Measurements from ENCODE around the gene RFK.
"Not testable (repeated sequence)": the region's sequence is repeated elsewhere in the genome, so short reads cannot be mapped to it uniquely, and the experiment has no call there.

RFK gene

DNA sequence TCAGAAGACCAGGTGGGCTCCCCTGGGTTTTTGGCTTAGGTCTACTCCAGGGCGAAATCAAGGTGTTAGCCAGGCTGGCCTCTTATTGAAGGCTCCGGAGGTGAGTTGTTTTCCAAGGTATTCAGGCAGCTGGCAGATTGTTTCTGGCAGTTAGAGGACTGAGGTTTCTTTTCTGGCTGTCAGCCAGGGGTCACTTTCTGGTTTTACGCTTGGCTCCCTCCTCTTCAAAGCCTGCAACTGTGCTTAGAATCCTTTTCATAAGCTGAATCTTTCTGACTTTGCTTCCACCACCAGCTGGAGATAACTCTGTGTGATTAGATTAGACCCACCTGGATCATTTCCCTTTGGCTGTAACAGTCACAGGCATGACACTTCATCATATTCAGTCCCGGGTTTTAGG, 24.6 kb downstream of the RFK start:
- no peak for DNase-seq

DNA sequence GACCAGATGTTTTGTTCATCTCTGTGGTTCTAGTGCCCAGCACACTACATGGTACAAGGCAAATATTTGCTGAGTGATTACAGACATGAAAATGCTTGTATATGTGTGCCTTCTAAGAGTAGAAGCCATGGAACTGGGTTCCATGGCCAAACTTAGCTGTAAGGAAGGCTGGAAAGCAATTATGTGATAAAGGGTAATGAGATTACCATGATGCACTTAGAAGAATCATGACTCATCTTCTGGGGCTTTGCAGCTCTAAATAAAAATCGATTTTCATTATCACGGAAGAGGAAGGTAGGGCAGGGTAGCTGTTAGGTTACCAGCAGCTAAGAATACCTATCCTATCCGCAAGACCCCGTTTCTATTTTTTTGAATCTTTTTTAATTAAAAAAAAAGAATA, 28.0 kb downstream of the RFK start:
- no peak for DNase-seq

DNA sequence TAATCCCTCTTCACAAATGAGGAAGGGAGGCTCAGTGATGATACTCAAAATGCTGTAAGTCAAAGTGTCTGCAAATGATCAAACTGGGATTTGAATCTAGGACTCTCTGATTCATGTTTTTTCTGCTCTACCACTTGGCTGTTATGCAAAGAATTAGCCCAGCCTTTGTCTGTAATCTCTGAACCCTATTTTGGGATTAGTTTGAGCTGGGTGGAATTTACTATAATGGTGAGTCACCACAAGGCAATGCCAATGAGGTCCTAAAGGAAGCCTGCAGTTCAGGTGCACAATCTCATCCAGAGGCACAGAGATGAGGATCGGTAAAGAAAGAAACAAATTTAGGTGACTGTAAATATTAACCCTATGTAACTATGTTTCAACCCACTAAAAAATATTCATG, 29.2 kb downstream of the RFK start:
- no peak for DNase-seq

DNA sequence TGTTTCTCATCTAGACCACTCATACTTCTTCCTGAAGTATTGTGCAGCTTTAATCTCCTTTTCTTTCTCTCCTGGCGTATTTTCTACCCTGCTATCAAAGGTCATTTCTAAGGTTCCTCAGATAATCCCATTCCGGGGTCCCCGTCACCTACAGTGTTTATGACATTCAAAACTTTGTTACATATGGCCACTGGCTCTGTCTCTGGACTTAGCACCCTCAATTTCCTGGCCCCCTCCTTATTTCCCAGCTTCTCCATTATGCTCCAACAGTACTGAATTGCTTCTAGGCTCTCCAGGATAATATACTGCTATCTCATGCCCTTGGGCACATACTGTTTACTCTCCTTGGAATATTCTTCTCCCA, 31.2 kb downstream of the RFK start:
- DNase-seq, result no peak

DNA sequence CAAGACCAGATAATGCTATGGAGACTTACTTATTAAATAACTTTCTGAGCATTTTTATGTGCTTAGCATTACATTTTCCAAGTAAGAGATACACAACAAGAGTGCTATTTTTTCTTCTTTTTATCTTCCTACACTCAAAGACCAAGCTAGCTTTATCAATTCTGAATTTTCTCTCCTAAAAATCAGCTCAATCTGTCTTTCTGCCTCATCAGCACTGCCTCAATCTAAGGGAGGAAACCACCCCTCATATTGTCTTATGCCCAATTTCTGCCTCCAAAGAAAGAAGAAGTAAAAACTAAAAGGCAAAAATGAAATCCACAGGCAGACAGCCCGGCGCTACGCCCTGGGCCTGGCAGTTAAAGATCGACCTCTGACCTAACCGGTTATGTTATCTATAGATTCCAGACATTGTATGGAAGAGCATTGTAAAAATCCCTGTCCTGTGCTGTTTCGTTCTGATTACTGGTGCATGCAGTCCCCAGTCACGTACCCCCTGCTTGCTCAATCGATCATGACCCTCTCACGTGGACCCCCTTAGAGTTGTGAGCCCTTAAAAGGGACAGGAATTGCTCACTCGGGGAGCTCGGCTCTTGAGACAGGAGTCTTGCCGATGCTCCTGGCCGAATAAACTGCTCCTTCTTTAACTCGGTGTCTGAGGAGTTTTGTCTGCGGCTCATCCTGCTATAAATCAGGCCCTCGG, 31.7 kb downstream of the RFK start:
- not testable (repeated sequence) for DNase-seq

DNA sequence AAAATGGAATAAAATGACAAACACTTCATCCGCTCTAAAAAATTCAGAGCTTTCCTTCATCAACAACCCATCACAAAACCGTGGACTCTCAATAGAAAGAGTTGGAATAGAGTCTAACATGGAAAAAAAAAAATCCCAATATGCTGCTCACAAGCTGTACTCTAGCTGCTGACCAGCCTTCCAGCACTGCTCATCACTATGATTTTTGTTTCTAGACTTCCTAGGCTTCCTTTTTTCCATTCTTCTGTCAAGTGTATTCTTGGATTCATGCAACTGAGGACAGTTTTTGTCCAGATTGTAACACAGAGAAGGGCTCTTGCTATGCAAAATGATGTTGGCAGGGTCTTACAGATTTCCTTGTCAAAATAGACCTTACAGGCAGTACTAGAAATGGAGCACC, 34.5 kb downstream of the RFK start:
- DNase-seq, result no peak

DNA sequence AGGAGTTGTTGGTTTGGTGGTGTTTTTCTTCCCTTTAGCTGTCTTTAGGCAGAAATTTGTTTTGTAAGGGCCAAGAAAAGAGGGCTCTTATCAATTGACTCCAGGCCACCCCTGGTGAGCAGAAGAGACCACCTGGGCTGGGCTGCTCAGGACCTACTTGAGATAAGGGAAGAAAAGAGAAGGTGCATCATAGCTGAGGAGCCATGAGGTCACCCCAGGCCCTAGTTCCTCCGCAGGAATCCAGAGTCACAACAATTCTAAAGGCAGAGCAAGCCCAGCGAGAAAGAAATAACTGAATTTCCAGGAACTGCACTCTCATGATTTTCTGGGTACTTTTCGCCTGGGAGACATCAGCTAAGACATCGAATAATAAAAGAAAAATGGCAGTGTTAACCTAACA, 34.9 kb downstream of the RFK start:
- no peak for DNase-seq

DNA sequence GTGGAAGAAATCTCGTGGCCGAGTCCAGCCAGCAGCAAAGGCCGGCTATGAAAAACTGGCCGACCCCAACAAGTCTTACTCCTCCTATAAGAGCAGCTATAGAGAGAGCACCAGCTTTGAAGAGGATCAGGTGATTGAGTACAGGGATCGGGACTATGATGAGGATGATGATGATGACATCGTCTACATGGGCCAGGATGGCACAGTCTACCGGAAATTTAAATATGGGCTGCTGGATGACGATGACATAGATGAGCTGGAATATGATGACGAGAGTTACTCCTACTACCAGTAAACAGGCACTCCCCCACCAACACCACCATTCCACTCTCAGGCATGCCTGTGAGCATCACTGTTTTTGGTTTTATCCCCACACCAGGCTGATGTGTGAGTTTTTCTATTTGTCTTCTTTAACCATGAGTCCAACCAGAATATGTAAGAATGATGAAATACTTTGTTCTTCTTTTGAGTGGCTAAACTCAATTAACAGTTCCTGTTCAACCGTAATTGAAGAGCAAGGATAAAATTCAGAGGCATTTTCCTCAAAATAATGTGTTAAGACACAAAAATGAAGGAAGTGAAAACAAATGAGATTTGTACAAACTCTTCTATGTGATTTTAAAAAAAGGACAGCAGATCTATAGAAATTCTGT, 35.5 kb downstream of the RFK start:
- DNase-seq, result no peak

DNA sequence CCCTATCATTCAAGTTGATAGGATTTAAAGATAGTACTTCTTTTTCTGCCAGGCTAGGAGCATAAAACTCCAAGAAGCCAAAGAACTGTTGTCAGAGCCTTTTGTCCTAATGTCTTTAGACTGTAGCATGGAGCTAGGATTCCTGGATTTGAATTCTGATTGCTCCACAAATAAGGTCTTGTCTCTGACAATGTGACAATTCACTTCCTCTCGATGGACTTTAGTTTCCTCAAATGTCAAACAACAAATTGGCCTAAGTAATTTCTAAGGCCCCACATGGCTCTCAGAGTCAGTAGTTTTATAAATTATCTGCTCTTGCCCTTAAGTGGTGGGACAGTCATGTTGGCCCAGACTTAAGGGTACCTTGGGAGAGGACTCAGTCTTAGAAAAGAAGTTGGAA, 36.7 kb downstream of the RFK start:
- no peak for DNase-seq

DNA sequence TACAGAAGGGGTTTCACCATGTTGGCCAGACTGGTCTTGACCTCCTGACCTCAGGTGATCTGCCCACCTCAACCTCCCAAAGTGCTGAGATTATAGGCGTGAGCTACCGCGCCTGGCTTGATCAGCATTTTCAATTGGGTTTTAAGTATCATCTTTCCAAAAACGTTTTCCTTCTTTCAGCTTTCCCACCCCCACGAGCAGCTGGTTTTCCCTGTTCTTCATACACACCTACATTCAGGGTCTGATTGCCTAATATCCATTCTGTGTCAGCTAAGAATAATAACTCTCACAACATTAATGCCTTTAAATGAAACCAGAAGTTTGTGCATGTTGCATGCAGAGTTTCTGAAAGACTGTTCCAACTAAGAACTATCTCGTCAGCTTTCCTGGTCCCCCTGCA, 38.3 kb downstream of the RFK start:
- DNase-seq, result no peak

DNA sequence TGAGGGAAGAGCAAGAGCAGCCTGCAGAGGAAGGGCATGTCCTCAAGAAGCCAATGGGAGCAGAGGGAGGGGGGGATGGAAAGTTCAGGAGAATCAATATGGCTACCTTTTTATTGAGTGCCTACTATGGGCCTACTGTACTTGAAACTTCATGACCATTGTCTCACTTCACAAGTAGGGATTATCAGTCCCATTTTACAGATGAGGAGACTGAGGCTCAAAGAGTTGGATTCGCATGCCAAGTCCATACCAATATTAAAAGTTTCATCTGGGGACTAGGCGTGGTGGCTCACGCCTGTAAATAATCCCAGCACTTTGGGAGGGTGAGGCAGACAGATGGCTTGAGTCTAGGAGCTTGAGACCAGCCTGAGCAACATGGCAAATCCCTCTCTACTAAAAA, 40.0 kb downstream of the RFK start:
- DNase-seq, result no peak

DNA sequence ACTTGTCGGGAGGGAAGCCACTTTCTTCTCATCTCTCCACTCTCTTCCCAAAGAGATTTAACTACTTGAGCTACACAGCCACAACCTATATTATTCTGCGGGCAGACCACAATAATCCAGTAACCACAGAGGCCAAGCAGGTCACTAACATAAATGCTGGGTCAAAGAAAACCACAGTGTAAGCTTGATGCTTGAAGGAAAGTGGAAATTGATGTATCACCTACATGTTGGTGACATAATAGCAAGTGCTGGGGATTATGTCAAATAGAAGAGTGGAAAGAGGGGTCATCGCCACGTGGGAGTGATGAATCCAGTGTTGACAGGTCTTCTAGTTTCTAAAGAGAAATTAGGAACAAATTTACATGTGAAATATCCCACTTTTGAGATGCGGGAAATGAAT, 40.9 kb downstream of the RFK start:
- no peak for DNase-seq

DNA sequence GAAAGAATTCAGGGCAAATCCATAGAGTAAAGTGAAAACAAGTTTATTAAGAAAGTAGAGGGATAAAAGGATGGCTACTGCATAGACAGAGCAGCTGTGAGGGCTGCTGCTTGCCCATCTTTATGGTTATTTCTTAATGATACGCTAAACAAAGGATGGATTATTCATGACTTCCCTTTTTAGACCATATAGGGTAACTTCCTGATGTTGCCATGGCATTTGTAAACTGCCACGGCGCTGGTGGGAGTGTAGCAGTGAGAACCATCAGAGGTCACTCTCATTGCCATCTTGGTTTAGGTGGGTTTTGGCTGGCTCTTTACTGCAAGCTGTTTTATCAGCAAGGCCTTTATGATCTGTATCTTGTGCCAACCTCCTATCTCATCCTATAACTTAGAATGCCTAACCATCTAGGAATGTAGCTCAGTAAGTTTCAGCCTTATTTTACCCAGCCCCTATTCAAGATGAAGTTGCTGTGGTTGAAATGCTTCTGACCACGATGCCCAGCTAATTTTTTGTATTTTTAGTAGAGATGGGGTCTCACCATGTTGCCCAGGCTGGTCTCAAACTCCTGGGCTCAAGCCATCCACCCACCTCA, 42.1 kb downstream of the RFK start:
- no peak for DNase-seq

DNA sequence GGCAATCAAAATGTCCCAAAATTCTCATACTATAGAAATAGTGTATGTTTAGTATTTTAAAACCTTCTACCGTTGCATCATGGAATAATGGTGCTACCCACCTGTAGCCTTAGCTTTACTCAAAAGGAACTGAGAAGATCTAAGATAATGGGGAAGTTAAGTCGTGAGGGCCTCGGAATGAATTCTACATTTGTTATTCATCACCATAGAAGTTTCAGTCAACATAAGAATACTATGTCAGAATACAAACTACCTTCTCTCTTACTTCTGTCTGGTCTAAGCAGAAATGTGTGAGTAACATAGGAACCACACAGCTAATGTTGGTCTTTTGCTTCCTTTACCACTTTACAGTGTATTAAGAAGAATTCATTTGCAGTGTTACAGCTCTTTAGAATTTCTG, 43.2 kb downstream of the RFK start:
- DNase-seq, result no peak

DNA sequence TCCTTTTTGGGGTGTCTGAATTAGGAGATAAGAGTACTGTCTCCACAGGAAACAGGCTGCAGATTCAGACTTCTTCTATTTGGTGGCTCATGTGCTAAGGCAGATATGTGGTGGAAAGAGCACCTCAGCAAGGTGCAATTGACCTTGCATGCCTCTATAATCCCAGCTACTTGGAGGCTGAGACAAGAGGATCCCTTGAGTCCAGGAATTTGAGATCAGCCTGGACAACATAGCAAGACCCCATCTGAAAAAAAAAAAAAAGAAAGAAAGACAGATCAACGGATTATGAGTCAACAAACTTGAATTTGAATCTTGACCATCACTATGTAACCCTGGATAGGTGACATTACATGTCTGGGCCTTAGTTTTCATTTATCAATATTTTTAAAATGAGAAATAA, 44.4 kb downstream of the RFK start:
- DNase-seq, result no peak

DNA sequence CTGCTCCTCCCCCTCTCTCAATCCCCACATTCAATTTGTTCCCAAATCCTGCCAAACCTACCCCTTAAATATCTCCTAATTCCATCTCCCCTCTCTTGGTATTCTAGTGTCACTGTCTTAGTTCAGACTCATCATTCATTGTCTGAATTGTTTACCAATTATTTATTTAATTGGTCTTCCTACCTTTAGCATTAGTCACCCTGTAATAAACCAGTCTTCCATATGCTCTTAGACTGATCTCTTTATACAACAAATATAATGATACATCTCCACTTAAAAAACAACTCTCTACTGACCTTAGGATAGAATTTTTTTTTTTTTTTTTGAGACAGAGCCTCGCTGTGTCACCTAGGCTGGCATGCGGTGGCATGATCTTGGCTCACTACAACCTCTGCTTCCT, 51.4 kb downstream of the RFK start:
- no peak for DNase-seq

DNA sequence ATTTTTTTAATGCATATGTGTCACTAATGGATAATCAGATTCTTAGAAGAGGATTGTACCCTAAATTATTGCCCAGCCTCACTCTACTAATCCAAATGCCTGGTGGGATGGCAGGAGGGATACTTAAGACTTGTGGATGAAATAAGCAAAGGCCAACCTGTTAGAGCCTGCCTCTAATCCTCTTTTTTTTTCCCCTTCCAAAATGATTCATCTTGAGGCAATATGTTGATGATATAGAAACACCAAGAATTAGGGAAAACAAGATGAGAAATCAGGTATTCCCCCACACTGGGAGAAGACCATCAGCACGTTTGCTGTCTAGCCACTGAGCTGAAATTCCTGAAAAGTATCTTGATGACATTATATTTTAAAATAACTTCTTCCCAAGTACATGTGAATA, 52.0 kb downstream of the RFK start:
- DNase-seq, result no peak

DNA sequence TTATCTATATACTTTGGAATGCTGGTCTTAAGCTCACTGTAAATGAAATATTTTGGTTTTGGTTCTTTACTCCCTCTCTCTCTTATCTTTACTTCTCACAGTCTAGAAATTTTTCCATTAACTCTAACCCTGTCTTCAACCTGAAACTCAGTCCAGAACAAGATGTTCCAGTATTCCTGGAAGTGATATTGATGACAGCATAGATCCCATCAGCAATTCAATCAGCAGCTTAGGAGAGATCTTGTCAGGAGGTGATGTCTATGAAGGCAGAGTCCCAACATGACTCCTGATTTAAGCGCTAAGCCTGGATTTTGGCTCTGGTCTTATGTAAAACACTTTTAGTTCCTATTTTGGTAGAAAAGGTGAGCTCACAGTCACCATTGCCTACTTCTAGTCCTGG, 52.6 kb downstream of the RFK start:
- DNase-seq, result no peak

DNA sequence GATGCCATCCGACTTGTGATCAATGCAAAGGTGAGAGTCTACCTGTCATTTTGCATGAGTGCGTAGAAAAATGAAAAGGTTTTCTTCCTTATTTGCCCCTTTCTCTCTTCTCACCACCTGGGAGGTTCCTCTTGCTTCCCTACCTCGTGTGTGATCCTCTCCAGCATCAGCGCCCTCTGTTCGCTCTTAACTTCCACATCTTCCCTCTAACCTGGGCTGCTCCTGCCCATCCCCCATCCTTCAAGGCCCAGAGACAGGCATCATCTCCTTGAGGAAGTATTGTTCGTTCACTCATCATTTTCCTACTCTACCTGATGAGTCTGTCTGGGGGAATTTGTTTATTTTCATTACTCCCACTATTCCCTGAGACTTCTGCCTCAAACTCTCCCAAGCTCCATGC, 55.8 kb downstream of the RFK start:
- no peak for DNase-seq

DNA sequence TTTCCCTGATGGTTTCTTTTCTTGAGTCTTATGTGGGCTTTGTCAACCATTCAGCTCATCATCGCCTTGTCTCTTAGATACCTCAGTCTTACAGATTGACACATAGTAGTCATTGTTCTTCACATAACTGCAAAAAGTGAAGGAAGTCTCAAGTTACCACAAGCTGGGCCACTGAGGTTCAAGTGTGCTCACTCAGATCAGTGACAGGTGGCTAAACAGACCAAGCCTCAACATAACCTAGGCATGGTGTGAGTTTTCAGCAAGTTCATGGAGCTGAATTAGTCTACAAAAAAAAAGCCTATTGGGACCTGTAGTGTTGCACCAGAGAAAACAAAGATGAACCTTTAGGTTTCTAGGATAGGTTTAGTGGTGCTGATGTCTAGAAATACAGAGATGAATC, 58.2 kb downstream of the RFK start:
- no peak for DNase-seq
